Measurements from ENCODE around the gene OR51B2.

Gene OR51B2

GRCh38 chr11:5279471-5280090 lies 44.5 kb downstream of the OR51B2 start:
- ATAC-seq (no peak), DNase-seq (ENCODE audit: low spot score in 2 of 2) (no peak)
- Mint-ChIP-seq H3K9me3 (no peaks in the 10 kb centered on the region), H3K4me1 (no peaks in the 10 kb centered on the region), H3K4me3 (no peak overlapping the region), H3K36me3 (no peaks in the 10 kb centered on the region), H3K27ac (no peak overlapping the region)

- Mint-ChIP-seq H3K4me1 (no peaks in the 10 kb centered on the region), H3K9me3 (no peaks in the 10 kb centered on the region), H3K27ac (no peak overlapping the region), H3K4me3 (no peak overlapping the region), H3K36me3 (no peaks in the 10 kb centered on the region)
- ATAC-seq (peak; percentile 14), DNase-seq (ENCODE audit: low spot score in 2 of 2) (no peak)
Observed at GRCh38 chr11:5277807-5278382, 46.2 kb downstream of the OR51B2 start.

GRCh38 chr11:5276697-5277096 lies 47.4 kb downstream of the OR51B2 start:
- no peak for ATAC-seq
- no peaks in the 10 kb centered on the region for H3K4me1 Mint-ChIP-seq
- H3K9me3 Mint-ChIP-seq, result no peaks in the 10 kb centered on the region
- H3K36me3 Mint-ChIP-seq, result no peaks in the 10 kb centered on the region
- H3K27ac Mint-ChIP-seq, result no peak overlapping the region
- DNase-seq (ENCODE audit: low spot score in 2 of 2), result no peak
- no peak overlapping the region for H3K4me3 Mint-ChIP-seq

GRCh38 chr11:5275369-5276110 lies 48.6 kb downstream of the OR51B2 start:
- ATAC-seq, result no peak
- Mint-ChIP-seq H3K4me1 (no peaks in the 10 kb centered on the region), H3K4me3 (no peak overlapping the region), H3K27ac (no peak overlapping the region), H3K9me3 (no peaks in the 10 kb centered on the region), H3K36me3 (no peaks in the 10 kb centered on the region)
- DNase-seq (ENCODE audit: low spot score in 2 of 2), result no peak

- Mint-ChIP-seq H3K36me3 (no peaks in the 10 kb centered on the region), H3K27ac (no peak overlapping the region), H3K4me1 (no peaks in the 10 kb centered on the region), H3K9me3 (no peaks in the 10 kb centered on the region), H3K4me3 (no peak overlapping the region)
- ATAC-seq (no peak), DNase-seq (ENCODE audit: low spot score in 2 of 2) (no peak)
Observed at GRCh38 chr11:5274395-5274794, 49.7 kb downstream of the OR51B2 start.

Data from stimulated activated effector memory CD8-positive, alpha-beta T cell treated with anti-CD3 and anti-CD28 coated beads, Interleukin-12 subunit alpha, Interleukin-12 subunit beta, amount 100 ng/mL, for 72 hours (primary cell).